Psoas muscle (tissue), 8 donors: ENCODE results near the gene FUS. TPM values are rescaled to one million over a fixed set of nuclear protein-coding genes. Genes with fewer than 3 reads are reported as not detected.
A peak's percentile ranks its signal among the peaks of the same experiment; 100 is the strongest.
"Not testable (repeated sequence)": the region's sequence is repeated elsewhere in the genome, so short reads cannot be mapped to it uniquely, and the experiment has no call there.

Source experiments
- ATAC-seq, 4 donors: fragments of 200-7000 bp; cut with Tn5 transposase; one replicate each; pipeline ENCODE4 v1.9.1; 2020; ENCODE audit warnings: moderate library complexity in 3 of 4, mild to moderate bottlenecking in 2 of 4
- DNase-seq, 2 donors: peaks; one replicate each; pipeline ENCODE4 v3.0.0-alpha.2; 2020
- H3K27ac ChIP-seq: fragments of 200-600 bp; one replicate; pipeline ENCODE4 v1.8.0; 2022
- H3K27me3 ChIP-seq, 3 donors: fragments of 200-600 bp in 1 of 3; one replicate each; pipeline versions ENCODE4 v1.6.1 to v1.8.0; 2013 to 2022; ENCODE audit warnings: low read length in 2 of 3, mild to moderate bottlenecking in 2 of 3, moderate library complexity in 1 of 3; ENCODE audit not compliant: insufficient read depth in 3 of 3
- H3K36me3 ChIP-seq, 2 donors: fragments of 200-600 bp in 1 of 2; one replicate each; pipeline versions ENCODE4 v1.6.1 to v1.8.0; 2013 to 2022; ENCODE audit warnings: low read depth in 1 of 2, mild to moderate bottlenecking in 1 of 2, moderate library complexity in 1 of 2; ENCODE audit not compliant: insufficient read depth in 1 of 2
- H3K4me1 ChIP-seq: fragments of 200-600 bp; one replicate; pipeline ENCODE4 v1.8.0; 2022
- H3K4me3 ChIP-seq: fragments of 200-600 bp; one replicate; pipeline ENCODE4 v1.8.0; 2022; ENCODE audit warnings: mild to moderate bottlenecking
- H3K9me3 ChIP-seq: fragments of 200-600 bp; one replicate; pipeline ENCODE4 v1.8.0; 2022
- CTCF ChIP-seq: fragments of 200-600 bp; IDR thresholded peaks from one replicate; pipeline ENCODE4 v1.8.0; 2022; ENCODE audit warnings: antibody characterized with exemption
- WGBS, 3 donors: extraction: QIAGEN DNeasy Blood & Tissue Kit; methylation state at CpG; one replicate each; pipeline versions ENCODE4 v1.1.6 to v1.1.7; 2013; 5-methylcytosine and 5-hydroxymethylcytosine counted together
- intact Hi-C, 2 donors: fragments of 100-400 bp; cut with DNase I; formaldehyde crosslinking; loops; one replicate each; pipeline versions ENCODE4 v1.11.0 to v1.14.2; 2022
- polyA plus RNA-seq, 3 donors: library from polyadenylated mRNA; stranded (reverse); fragments of 200-250 nt; gene quantifications; one replicate each; pipeline ENCODE4 v1.2.3, GENCODE V29; 2013
- total RNA-seq, 4 donors: library from RNA; stranded (reverse); fragmentation: NEBNext Ultra II Directional in 2 of 4; extraction: Animal tissue kit (Norgen Biotek cat#: 25700) in 2 of 4; gene quantifications; one replicate each; pipeline versions ENCODE4 v1.2.1 to v1.2.4, GENCODE V29; 2021 to 2023
- donor health status: healthy with polysubstance abuse.
- donor health status: DM: no; HTN: no; CAD: no; lungs with moderate emphysema.
- donor health status: Bipolar disorder and iron deficiency.
- donor health status: healthy.
- donor health status: DM: yes; HTN: yes; CAD: no.
- donor health status: DM: no; HTN: no; CAD: no.
- donor health status: DM: no; HTN: no; CAD: no.
- donor health status: DM: yes; HTN: yes; CAD: no.

The FUS gene
- total and polyA plus RNA-seq, 7 donors = 117 to 246 (median 159) TPM

- no peak for TF ChIP-seq CTCF
- Histone ChIP-seq H3K9me3 (no peaks in the 10 kb centered on the region), H3K4me3 (no peak overlapping the region), H3K27ac (no peak overlapping the region), H3K36me3 (peaks cover 21 to 98% of the 10 kb centered on the region in 2 donors), H3K27me3 (no peaks in the 10 kb centered on the region), H3K4me1 (no peaks in the 10 kb centered on the region)
- WGBS, 3 donors = 75 to 87% (median 83%) methylated on average over 7 of the region's 7 CpGs
- ATAC-seq = no peak
- no peak for DNase-seq
- intact Hi-C loops = no loop called here
These were observed 15.0 kb downstream of the FUS start for GRCh38 chr16:31194898-31195297.

- H3K9me3 ChIP-seq, H3K27me3 ChIP-seq, H3K4me1 ChIP-seq, intact Hi-C loops, DNase-seq, ATAC-seq, H3K27ac ChIP-seq, H3K4me3 ChIP-seq: not testable (repeated sequence)
- WGBS, 3 donors = 95 to 98% (median 96%) methylated on average over 11 of the region's 11 CpGs
- peaks cover 16 to 92% of the 10 kb centered on the region in 2 donors for H3K36me3 ChIP-seq
These were observed 15.9 kb downstream of the FUS start for GRCh38 chr16:31195861-31196260.

- ATAC-seq = peak in 2 of 4 donors; percentile 29 to 33
- no peak for TF ChIP-seq CTCF
- Histone ChIP-seq H3K27me3 (no peaks in the 10 kb centered on the region), H3K36me3 (peaks cover 12 to 85% of the 10 kb centered on the region in 2 donors), H3K27ac (no peak overlapping the region), H3K4me3 (no peak overlapping the region), H3K4me1 (peaks cover 6% of the 10 kb centered on the region), H3K9me3 (no peaks in the 10 kb centered on the region)
- no peak for DNase-seq
- WGBS, 3 donors = 86 to 91% (median 88%) methylated on average over 17 of the region's 17 CpGs
- intact Hi-C loops = no loop called here
These were observed 16.6 kb downstream of the FUS start for GRCh38 chr16:31196324-31197088.

GRCh38 chr16:31198207-31198882, 18.4 kb downstream of the FUS start:
- H3K27me3 ChIP-seq = no peaks in the 10 kb centered on the region
- H3K27ac ChIP-seq = no peak overlapping the region
- H3K36me3 ChIP-seq = peaks cover 9 to 67% of the 10 kb centered on the region in 2 donors
- ATAC-seq = no peak
- intact Hi-C loops = no loop called here
- no peaks in the 10 kb centered on the region for H3K9me3 ChIP-seq
- WGBS, 3 donors = 54 to 69% (median 60%) methylated on average over 7 of the region's 7 CpGs
- no peak for DNase-seq
- H3K4me3 ChIP-seq = no peak overlapping the region
- no peak for TF ChIP-seq CTCF
- H3K4me1 ChIP-seq = peaks cover 11% of the 10 kb centered on the region

GRCh38 chr16:31199430-31200041, 19.6 kb downstream of the FUS start:
- peaks cover 3 to 55% of the 10 kb centered on the region in 2 donors for H3K36me3 ChIP-seq
- no peak for TF ChIP-seq CTCF
- H3K4me3 ChIP-seq = no peak overlapping the region
- 90 to 95% (median 92%) methylated on average over 5 of the region's 5 CpGs for WGBS, 3 donors
- H3K4me1 ChIP-seq = peaks cover 11% of the 10 kb centered on the region
- no peak overlapping the region for H3K27ac ChIP-seq
- no peaks in the 10 kb centered on the region for H3K27me3 ChIP-seq
- DNase-seq (no peak), ATAC-seq (no peak)
- intact Hi-C loops = no loop called here
- no peaks in the 10 kb centered on the region for H3K9me3 ChIP-seq

- ATAC-seq, H3K9me3 ChIP-seq, H3K27me3 ChIP-seq, DNase-seq, H3K4me3 ChIP-seq, intact Hi-C loops, H3K27ac ChIP-seq: not testable (repeated sequence)
- 79 to 92% (median 84%) methylated on average over 7 to 8 of the region's 8 CpGs for WGBS, 3 donors
- Histone ChIP-seq H3K36me3 (peaks cover 0 to 49% of the 10 kb centered on the region in 2 donors), H3K4me1 (peaks cover 11% of the 10 kb centered on the region)
These were observed 20.2 kb downstream of the FUS start for GRCh38 chr16:31200111-31200510.
